GM12878 (cell line): ENCODE data around the gene MTMR8. TPM values are rescaled to one million over a fixed set of nuclear protein-coding genes. Genes with fewer than 3 reads are reported as not detected.

Experiments
- ATAC-seq: fragments of 200-7000 bp; cut with Tn5 transposase; 3 replicates; pipeline ENCODE4 v1.9.1; 2020; ENCODE audit warnings: mild to moderate bottlenecking, moderate library complexity
- BruUV-seq: library from RNA; stranded (reverse); fragments of 400-500 nt; replicated peaks from 2 replicates; lab custom pipeline; 2021; lab: Mats Ljungman, UMichigan
- CTCF ChIA-PET: fragments of 300-600 bp; sonication (Branson Sonifier 250); formaldehyde crosslinking; extraction: SDS; loops from one replicate; lab custom pipeline; 2021; ENCODE audit warnings: inconsistent platforms; lab: Yijun Ruan, JAX
- POLR2A ChIA-PET: fragments of 350-600 bp; formaldehyde crosslinking; extraction: SDS; loops from one replicate; lab custom pipeline; 2021; ENCODE audit warnings: inconsistent platforms; lab: Charles Lee
- RAD21 ChIA-PET: fragments of 300-600 bp; sonication (Branson Sonifier 250); formaldehyde crosslinking; loops from one replicate; lab custom pipeline; 2023; ENCODE audit warnings: antibody characterized with exemption; ENCODE audit not compliant: unreplicated experiment; lab: Charles Lee
- SMC1A ChIA-PET: fragments of 300-600 bp; sonication (Branson Sonifier 250); formaldehyde crosslinking; loops from one replicate; lab custom pipeline; 2023; ENCODE audit not compliant: unreplicated experiment, uncharacterized antibody; lab: Charles Lee
- DNase-seq: peaks from one replicate; pipeline ENCODE4 v3.0.0-alpha.2; 2011; ENCODE audit warnings: low read depth, low spot score
- FAIRE-seq: peaks from 3 replicates; lab custom pipeline; 2011; peaks lifted over from hg19 to GRCh38; lab: Jason Lieb, UNC
- H2AFZ ChIP-seq: 2 replicates; pipeline ENCODE4 v1.6.0; 2011; ENCODE audit warnings: low read depth, low read length, control low read depth; ENCODE audit not compliant: control insufficient read depth
- H3K27ac ChIP-seq: 2 replicates; pipeline ENCODE4 v1.5.1; 2011; ENCODE audit warnings: control low read depth; ENCODE audit not compliant: control insufficient read depth, insufficient read depth
- H3K27me3 ChIP-seq, 2 experiments: replicated peaks in 1 of 2; 2 replicates each; pipeline versions ENCODE4 v1.6.0 to v1.6.1; 2011; ENCODE audit warnings: low read length in 1 of 2; ENCODE audit not compliant: control insufficient read depth in 2 of 2, insufficient read depth in 2 of 2
- H3K36me3 ChIP-seq, 2 experiments: 2 replicates each; pipeline ENCODE4 v1.5.1; 2011; ENCODE audit warnings: low read length in 1 of 2; ENCODE audit not compliant: control insufficient read depth in 2 of 2, insufficient read depth in 2 of 2
- H3K4me1 ChIP-seq: 2 replicates; pipeline ENCODE4 v1.6.1; 2011; ENCODE audit warnings: mild to moderate bottlenecking, low read length, moderate library complexity, mixed read lengths; ENCODE audit not compliant: control insufficient read depth, insufficient read depth
- H3K4me2 ChIP-seq: 2 replicates; pipeline ENCODE4 v1.6.0; 2011; ENCODE audit warnings: control low read depth; ENCODE audit not compliant: control insufficient read depth, insufficient read depth
- H3K4me3 ChIP-seq: fragments of 200-600 bp; sonication (generic); 2 replicates; pipeline ENCODE4 v1.5.1; 2016
- H3K79me2 ChIP-seq: 2 replicates; pipeline ENCODE4 v1.6.0; 2011; ENCODE audit warnings: low read length; ENCODE audit not compliant: control insufficient read depth, insufficient read depth
- H3K9ac ChIP-seq: 2 replicates; pipeline ENCODE4 v1.8.0; 2011; ENCODE audit warnings: low read length, control low read depth, mixed read lengths; ENCODE audit not compliant: control insufficient read depth, insufficient read depth
- H3K9me3 ChIP-seq: replicated peaks from 3 replicates; pipeline ENCODE4 v1.5.1; 2011; ENCODE audit warnings: mild to moderate bottlenecking, low read length; ENCODE audit not compliant: control insufficient read depth, insufficient read depth
- H4K20me1 ChIP-seq: 2 replicates; pipeline ENCODE4 v1.6.0; 2011; ENCODE audit not compliant: control insufficient read depth, insufficient read depth
- BRCA1 ChIP-seq: IDR thresholded peaks from 2 replicates; pipeline ENCODE4 v1.6.1; 2011; ENCODE audit warnings: low read depth, low read length, improper control_type of control experiment
- CEBPZ ChIP-seq: fragments of 150-350 bp; IDR thresholded peaks from 2 replicates; pipeline ENCODE4 v1.6.1; 2016; ENCODE audit warnings: low read depth, low read length
- IKZF2 ChIP-seq, 2 experiments: fragments of 450-650 bp; IDR thresholded peaks; 2 replicates each; pipeline ENCODE4 v1.6.1; 2017; ENCODE audit warnings: mild to moderate bottlenecking in 2 of 2, moderate library complexity in 2 of 2
- KLF5 ChIP-seq: fragments of 450-650 bp; IDR thresholded peaks from 2 replicates; pipeline ENCODE4 v1.6.1; 2014; ENCODE audit warnings: mild to moderate bottlenecking; ENCODE audit not compliant: partially characterized antibody
- NR2C1 ChIP-seq: fragments of 450-650 bp; IDR thresholded peaks from 2 replicates; pipeline ENCODE4 v1.6.1; 2017; ENCODE audit warnings: antibody characterized with exemption, mild to moderate bottlenecking, moderate library complexity
- NR2F1 ChIP-seq: fragments of 450-650 bp; conservative IDR thresholded peaks from 2 replicates; pipeline ENCODE4 v1.6.1; 2017; ENCODE audit warnings: mild to moderate bottlenecking
- PAX5 ChIP-seq: IDR thresholded peaks from 2 replicates; pipeline ENCODE4 v1.6.1; 2011; ENCODE audit warnings: low read depth, low read length, borderline replicate concordance
- POU2F2 ChIP-seq: IDR thresholded peaks from 3 replicates; pipeline ENCODE4 v1.6.1; 2011; ENCODE audit warnings: low read depth, mild to moderate bottlenecking, low read length, borderline replicate concordance
- RB1 ChIP-seq: fragments of 450-650 bp; formaldehyde crosslinking; IDR thresholded peaks from 2 replicates; pipeline ENCODE4 v1.6.1; 2017; ENCODE audit warnings: mild to moderate bottlenecking, borderline replicate concordance
- RBBP5 ChIP-seq: fragments of 200-600 bp; sonication (generic); conservative IDR thresholded peaks from 2 replicates; pipeline ENCODE4 v1.6.1; 2016
- SIN3A ChIP-seq: IDR thresholded peaks from 2 replicates; pipeline ENCODE4 v1.6.1; 2012; ENCODE audit warnings: low read depth, low read length, improper control_type of control experiment
- STAT1 ChIP-seq: fragments of 450-650 bp; conservative IDR thresholded peaks from 2 replicates; pipeline ENCODE4 v1.6.1; 2014; ENCODE audit warnings: antibody characterized with exemption, mild to moderate bottlenecking
- TCF12 ChIP-seq: IDR thresholded peaks from 2 replicates; pipeline ENCODE4 v1.6.1; 2011; ENCODE audit warnings: low read depth, mild to moderate bottlenecking, low read length
- ZZZ3 ChIP-seq: IDR thresholded peaks from 2 replicates; pipeline ENCODE4 v1.6.1; 2011; ENCODE audit warnings: low read depth; ENCODE audit not compliant: control insufficient read depth, insufficient read length
- WGBS: methylation state at CpG from one replicate; pipeline ENCODE4 v1.1.6; 2016; ENCODE audit warnings: low lambda C conversion rate; ENCODE audit not compliant: insufficient replicate concordance, insufficient coverage; ENCODE audit errors: missing lambda C conversion rate; 5-methylcytosine and 5-hydroxymethylcytosine counted together
- in situ Hi-C: fragments of 300-500 bp; cut with MboI; formaldehyde crosslinking; loops from 9 replicates; pipeline ENCODE4 v1.14.3; 2018; ENCODE audit warnings: mixed read lengths
- intact Hi-C: fragments of 100-400 bp; cut with micrococcal nuclease; formaldehyde crosslinking; loops from one replicate; pipeline ENCODE4 v1.14.2; 2022; ENCODE audit not compliant: unreplicated experiment
- polyA plus RNA-seq, 11 experiments: library from polyadenylated mRNA; depleted of rRNA in 4 of 11; unstranded in 6 of 11; stranded (reverse) in 5 of 11; fragments of >200 nt; fragmentation: Nextera tagmentation in 4 of 11; fragmentation: Illumina TruSeq in 1 of 11; extraction: Ambion mirVana in 4 of 11; extraction: Trizol in 1 of 11; gene quantifications; 1 replicate in 1 of 11; 2 replicates in 10 of 11; pipeline versions ENCODE4 v1.2.1 to v1.2.3, GENCODE V29; 2011 to 2016; ENCODE audit warnings: inconsistent platforms in 2 of 11, missing spikeins in 2 of 11, low read depth in 1 of 11
- total RNA-seq, 4 experiments: library from RNA; depleted of rRNA in 3 of 4; stranded (reverse); fragments of >200 nt in 3 of 4; fragmentation: Illumina TruSeq in 1 of 4; extraction: Trizol in 1 of 4; gene quantifications; 2 replicates each; pipeline versions ENCODE4 v1.2.1 to v1.2.3, GENCODE V29; 2013 to 2021

The MTMR8 gene
- total and polyA plus RNA-seq, 10 of the 15 experiments (the other 5 are each of a cell fraction or from before 2014, with no cell fraction given): 2.0 to 4.7 (median 3.6) TPM

GRCh38 chrX:64313624-64314023 lies 81.6 kb downstream of the MTMR8 start:
- H2AFZ ChIP-seq: no peak overlapping the region
- no peak overlapping the region for H3K4me3 ChIP-seq
- H3K4me2 ChIP-seq: no peak overlapping the region
- no peak overlapping the region for H3K27ac ChIP-seq
- POLR2A ChIA-PET: no interaction called here
- no peaks in the 10 kb centered on the region for H3K36me3 ChIP-seq
- TF ChIP-seq ZZZ3 (no peak), SIN3A (no peak), RBBP5 (no peak), NR2F1 (no peak), PAX5 (no peak), RB1 (no peak), TCF12 (no peak), IKZF2 (IDR thresholded peaks at IDR 0.05) (no peak), KLF5 (no peak), POU2F2 (no peak)
- no peak for FAIRE-seq
- SMC1A ChIA-PET: interaction anchor here (1.9 kb wide), 1 partner anchor 221 kb away, joined by 5 read pairs; no protein-coding TSS in a partner anchor
- no peaks in the 10 kb centered on the region for H3K4me1 ChIP-seq
- DNase-seq: no peak
- CTCF ChIA-PET: no interaction called here
- no peaks in the 10 kb centered on the region for H3K9me3 ChIP-seq
- intact Hi-C loops (no loop called here), in situ Hi-C loops (no loop called here)
- no peaks in the 10 kb centered on the region for H3K27me3 ChIP-seq
- RAD21 ChIA-PET: no interaction called here
- no TSS peak for BruUV-seq
- no peaks in the 10 kb centered on the region for H4K20me1 ChIP-seq
- 60% methylated on average over 1 of the region's 1 CpG for WGBS
- H3K79me2 ChIP-seq: no peaks in the 10 kb centered on the region
- no peak overlapping the region for H3K9ac ChIP-seq
- ATAC-seq: no peak

GRCh38 chrX:64306712-64307111 lies 88.5 kb downstream of the MTMR8 start:
- Histone ChIP-seq H3K4me1 (no peaks in the 10 kb centered on the region), H4K20me1 (no peaks in the 10 kb centered on the region)
- POLR2A ChIA-PET: no interaction called here
- no peak for FAIRE-seq
- RAD21 ChIA-PET: no interaction called here
- TF ChIP-seq CEBPZ: no peak
- TF ChIP-seq BRCA1: no peak
- TF ChIP-seq NR2C1: no peak
- TF ChIP-seq STAT1: no peak
- TF ChIP-seq, all 136 proteins: peak for 0
- H3K27ac ChIP-seq: no peak overlapping the region
- H2AFZ ChIP-seq: no peak overlapping the region
- DNase-seq: no peak
- H3K4me2 ChIP-seq: no peak overlapping the region
- SMC1A ChIA-PET: interaction anchor here (1.0 kb wide), 1 partner anchor 26 kb away, joined by 3 read pairs; no protein-coding TSS in a partner anchor
- no peaks in the 10 kb centered on the region for H3K9me3 ChIP-seq
- H3K36me3 ChIP-seq: no peaks in the 10 kb centered on the region
- H3K4me3 ChIP-seq: no peak overlapping the region
- H3K9ac ChIP-seq: no peak overlapping the region
- H3K79me2 ChIP-seq: no peaks in the 10 kb centered on the region
- WGBS: 68% methylated on average over 7 of the region's 7 CpGs
- intact Hi-C loops: no loop called here
- no TSS peak for BruUV-seq
- CTCF ChIA-PET: no interaction called here
- no peak for ATAC-seq
- H3K27me3 ChIP-seq: no peaks in the 10 kb centered on the region
- in situ Hi-C loops: no loop called here
